DND-41 (cell line): ENCODE measurements around the gene MRPL45.

ENCODE experiments used
- ATAC-seq: fragments of 200-7000 bp; cut with Tn5 transposase; 3 replicates; pipeline ENCODE4 v1.9.1; 2021; ENCODE audit warnings: low read depth; ENCODE audit not compliant: insufficient read depth
- DNase-seq: peaks from one replicate; pipeline ENCODE4 v3.0.0-alpha.2; 2020
- H2AFZ ChIP-seq: 2 replicates; pipeline ENCODE4 v1.6.0; 2012; ENCODE audit warnings: low read depth, low read length
- H3K27ac ChIP-seq: 2 replicates; pipeline ENCODE4 v1.5.1; 2012; ENCODE audit warnings: low read length, inconsistent platforms
- H3K27me3 ChIP-seq: fragments of 200-600 bp; sonication (generic); 2 replicates; pipeline ENCODE4 v1.6.0; 2012; ENCODE audit warnings: low read length, mild to moderate bottlenecking, inconsistent platforms; ENCODE audit not compliant: insufficient read depth, poor library complexity
- H3K36me3 ChIP-seq: 2 replicates; pipeline ENCODE4 v1.5.1; 2012; ENCODE audit warnings: low read length, inconsistent platforms; ENCODE audit not compliant: insufficient read depth
- H3K4me1 ChIP-seq: 2 replicates; pipeline ENCODE4 v1.5.1; 2012; ENCODE audit warnings: mild to moderate bottlenecking, low read length; ENCODE audit not compliant: insufficient read depth
- H3K4me2 ChIP-seq: 2 replicates; pipeline ENCODE4 v1.6.0; 2012; ENCODE audit warnings: mild to moderate bottlenecking, moderate library complexity, low read length, inconsistent platforms; ENCODE audit not compliant: insufficient read depth
- H3K4me3 ChIP-seq, 2 experiments: fragments of 200-600 bp in 1 of 2; shearing (Covaris generic) in 1 of 2; 2 replicates each; pipeline ENCODE4 v1.5.1; 2012 to 2016; ENCODE audit warnings: inconsistent platforms in 2 of 2, low read length in 2 of 2, mild to moderate bottlenecking in 2 of 2, low read depth in 1 of 2, moderate library complexity in 1 of 2
- H3K79me2 ChIP-seq: 2 replicates; pipeline ENCODE4 v1.6.0; 2012; ENCODE audit warnings: low read length, inconsistent platforms; ENCODE audit not compliant: insufficient read depth
- H3K9ac ChIP-seq: 2 replicates; pipeline ENCODE4 v1.6.0; 2012; ENCODE audit warnings: low read depth, mild to moderate bottlenecking, inconsistent platforms, low read length, moderate library complexity
- H3K9me3 ChIP-seq: 2 replicates; pipeline ENCODE4 v1.5.1; 2012; ENCODE audit warnings: low read length, moderate library complexity, mild to moderate bottlenecking, inconsistent platforms; ENCODE audit not compliant: insufficient read depth, severe bottlenecking
- H4K20me1 ChIP-seq: 2 replicates; pipeline ENCODE4 v1.6.0; 2012; ENCODE audit warnings: low read length; ENCODE audit not compliant: insufficient read depth
- CTCF ChIP-seq: IDR thresholded peaks from 2 replicates; pipeline ENCODE4 v1.5.1; 2012; ENCODE audit warnings: borderline replicate concordance, low read length, moderate library complexity, mild to moderate bottlenecking; ENCODE audit not compliant: poor library complexity, severe bottlenecking; ENCODE audit errors: extremely low read depth
- EZH2 ChIP-seq: IDR thresholded peaks from 3 replicates; pipeline ENCODE4 v1.6.1; 2012; ENCODE audit warnings: borderline replicate concordance, low read depth, mild to moderate bottlenecking, moderate library complexity, low read length, inconsistent platforms; ENCODE audit not compliant: severe bottlenecking

Gene MRPL45

GRCh38 chr17:38322897-38323296 is 25.9 kb downstream of the MRPL45 start:
- Histone ChIP-seq H3K27me3 (no peaks in the 10 kb centered on the region), H4K20me1 (no peaks in the 10 kb centered on the region), H3K9ac (no peak overlapping the region), H3K9me3 (no peaks in the 10 kb centered on the region), H3K27ac (no peak overlapping the region), H3K79me2 (no peaks in the 10 kb centered on the region), H3K4me1 (no peaks in the 10 kb centered on the region), H3K36me3 (peaks cover 35% of the 10 kb centered on the region), H3K4me3 (no peak overlapping the region), H2AFZ (no peak overlapping the region), H3K4me2 (no peak overlapping the region)
- ATAC-seq (no peak), DNase-seq (no peak)
- TF ChIP-seq EZH2 (no peak), CTCF (no peak)

- Histone ChIP-seq H3K9me3 (no peaks in the 10 kb centered on the region), H2AFZ (no peak overlapping the region), H3K9ac (no peak overlapping the region), H3K4me2 (no peak overlapping the region), H3K4me1 (no peaks in the 10 kb centered on the region), H3K79me2 (no peaks in the 10 kb centered on the region), H4K20me1 (no peaks in the 10 kb centered on the region), H3K36me3 (peaks cover 34% of the 10 kb centered on the region), H3K27ac (no peak overlapping the region), H3K4me3 (no peak overlapping the region), H3K27me3 (no peaks in the 10 kb centered on the region)
- ATAC-seq (no peak), DNase-seq (no peak)
- TF ChIP-seq CTCF = no peak
- no peak for TF ChIP-seq EZH2
These were observed 27.3 kb downstream of the MRPL45 start for GRCh38 chr17:38324141-38324697.

- H3K4me3 ChIP-seq = no peak overlapping the region
- peaks cover 30% of the 10 kb centered on the region for H3K36me3 ChIP-seq
- no peaks in the 10 kb centered on the region for H3K79me2 ChIP-seq
- no peaks in the 10 kb centered on the region for H4K20me1 ChIP-seq
- H3K9me3 ChIP-seq = no peaks in the 10 kb centered on the region
- H3K27me3 ChIP-seq = no peaks in the 10 kb centered on the region
- ATAC-seq (no peak), DNase-seq (no peak)
- H2AFZ ChIP-seq = no peak overlapping the region
- TF ChIP-seq EZH2 (no peak), CTCF (no peak)
- no peak overlapping the region for H3K4me2 ChIP-seq
- no peak overlapping the region for H3K9ac ChIP-seq
- H3K27ac ChIP-seq = no peak overlapping the region
- H3K4me1 ChIP-seq = no peaks in the 10 kb centered on the region
These were observed 27.8 kb downstream of the MRPL45 start for GRCh38 chr17:38324772-38325171.
